ENCODE data around the gene USP40. TPM values are rescaled to one million over a fixed set of nuclear protein-coding genes. Genes with fewer than 3 reads are reported as not detected.
A peak's percentile ranks its signal among the peaks of the same experiment; 100 is the strongest.

Gene USP40, protein sequence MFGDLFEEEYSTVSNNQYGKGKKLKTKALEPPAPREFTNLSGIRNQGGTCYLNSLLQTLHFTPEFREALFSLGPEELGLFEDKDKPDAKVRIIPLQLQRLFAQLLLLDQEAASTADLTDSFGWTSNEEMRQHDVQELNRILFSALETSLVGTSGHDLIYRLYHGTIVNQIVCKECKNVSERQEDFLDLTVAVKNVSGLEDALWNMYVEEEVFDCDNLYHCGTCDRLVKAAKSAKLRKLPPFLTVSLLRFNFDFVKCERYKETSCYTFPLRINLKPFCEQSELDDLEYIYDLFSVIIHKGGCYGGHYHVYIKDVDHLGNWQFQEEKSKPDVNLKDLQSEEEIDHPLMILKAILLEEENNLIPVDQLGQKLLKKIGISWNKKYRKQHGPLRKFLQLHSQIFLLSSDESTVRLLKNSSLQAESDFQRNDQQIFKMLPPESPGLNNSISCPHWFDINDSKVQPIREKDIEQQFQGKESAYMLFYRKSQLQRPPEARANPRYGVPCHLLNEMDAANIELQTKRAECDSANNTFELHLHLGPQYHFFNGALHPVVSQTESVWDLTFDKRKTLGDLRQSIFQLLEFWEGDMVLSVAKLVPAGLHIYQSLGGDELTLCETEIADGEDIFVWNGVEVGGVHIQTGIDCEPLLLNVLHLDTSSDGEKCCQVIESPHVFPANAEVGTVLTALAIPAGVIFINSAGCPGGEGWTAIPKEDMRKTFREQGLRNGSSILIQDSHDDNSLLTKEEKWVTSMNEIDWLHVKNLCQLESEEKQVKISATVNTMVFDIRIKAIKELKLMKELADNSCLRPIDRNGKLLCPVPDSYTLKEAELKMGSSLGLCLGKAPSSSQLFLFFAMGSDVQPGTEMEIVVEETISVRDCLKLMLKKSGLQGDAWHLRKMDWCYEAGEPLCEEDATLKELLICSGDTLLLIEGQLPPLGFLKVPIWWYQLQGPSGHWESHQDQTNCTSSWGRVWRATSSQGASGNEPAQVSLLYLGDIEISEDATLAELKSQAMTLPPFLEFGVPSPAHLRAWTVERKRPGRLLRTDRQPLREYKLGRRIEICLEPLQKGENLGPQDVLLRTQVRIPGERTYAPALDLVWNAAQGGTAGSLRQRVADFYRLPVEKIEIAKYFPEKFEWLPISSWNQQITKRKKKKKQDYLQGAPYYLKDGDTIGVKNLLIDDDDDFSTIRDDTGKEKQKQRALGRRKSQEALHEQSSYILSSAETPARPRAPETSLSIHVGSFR
- total RNA-seq: 10 to 100 TPM; 47.0 to 80.4 TPM
- 10 to 100 TPM; 16.7 to 24.3 TPM for polyA plus RNA-seq
- long read RNA-seq, donor 1, partial matches to known transcripts: 0 of 1 reads
- long read RNA-seq, donor 1, other reads (novel, unspliced or antisense): 0 of 1 reads
- long read RNA-seq, donor 2, partial matches to known transcripts: 0 of 1 reads
- long read RNA-seq, donor 2, other reads (novel, unspliced or antisense): 0 of 1 reads
- long read RNA-seq, donor 3, partial matches to known transcripts: 0 of 1 reads
- long read RNA-seq, donor 3, other reads (novel, unspliced or antisense): 0 of 1 reads
- long read RNA-seq, donor 4, partial matches to known transcripts: 0 of 1 reads
- long read RNA-seq, donor 4, other reads (novel, unspliced or antisense): 0 of 1 reads
- long read RNA-seq, donor 5, partial matches to known transcripts: 0 of 3 reads
- long read RNA-seq, donor 5, other reads (novel, unspliced or antisense): 0 of 3 reads

DNA sequence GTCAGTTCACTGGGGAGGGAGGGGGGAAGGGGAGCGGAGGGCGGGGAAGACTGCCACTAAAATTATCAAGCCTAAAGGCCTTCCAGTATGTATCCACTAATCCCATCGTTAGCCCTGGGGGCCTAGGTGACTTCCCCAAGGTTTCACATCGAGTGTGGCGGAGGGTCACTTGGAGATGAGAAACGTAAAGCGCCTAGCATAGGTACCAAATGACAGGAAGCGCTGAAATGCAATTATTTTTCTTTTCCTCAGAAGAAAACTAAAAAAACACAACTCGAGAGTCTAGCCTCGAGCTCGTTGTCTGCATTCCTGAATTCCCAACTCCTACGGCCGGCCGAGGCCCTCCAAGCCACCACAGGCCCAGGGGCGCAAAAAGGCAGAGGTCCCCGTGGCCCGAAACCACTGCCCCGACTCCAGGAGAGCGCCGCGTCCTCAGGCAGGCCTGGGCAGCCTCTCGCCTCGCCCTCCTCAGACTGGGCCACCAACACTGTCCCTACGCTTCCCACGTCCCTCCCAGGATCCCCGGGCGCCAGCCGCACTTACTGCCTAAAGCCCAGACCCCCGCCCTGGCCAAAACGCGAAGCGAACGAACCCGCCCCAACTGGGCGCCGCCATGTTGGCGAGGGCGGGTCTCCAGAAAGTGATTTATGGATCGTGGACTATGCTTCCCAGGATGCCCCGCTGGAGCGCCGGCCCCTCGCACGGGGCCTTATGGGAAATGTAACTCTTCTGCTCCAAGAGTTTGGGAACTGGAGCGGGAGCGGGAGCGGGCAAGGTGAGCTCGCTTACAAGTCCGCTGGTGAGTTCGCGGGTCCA is at the start of gene USP40:
TSS of gene USP40 (minus strand) at position 642 of the 816 bp plus-strand sequence. CDS start 1,228 bp downstream, outside the sequence.
- Histone ChIP-seq H3K9me3 (ENCODE audit: control insufficient read depth in 4 of 4, insufficient read depth in 3 of 4, low read length in 3 of 4) (no peaks in the 10 kb centered on the region), H3K27ac (ENCODE audit: low read depth in 1 of 2, low read length in 1 of 2) (peak within 1 kb of the TSS; percentile 88 to 99), H3K4me3 (peak within 1 kb of the TSS; percentile 96), H3K27me3 (ENCODE audit: control insufficient read depth in 3 of 3, insufficient read depth in 3 of 3, low read length in 2 of 3) (no peaks in the 10 kb centered on the region), H3K9ac (ENCODE audit: insufficient read depth in 1 of 2, low read length in 2 of 2) (peak within 1 kb of the TSS; percentile 93 to 94), H3K36me3 (ENCODE audit: control insufficient read depth in 4 of 4, insufficient read depth in 4 of 4, low read length in 4 of 4) (peaks cover 0 to 4% (median 0%) of the 10 kb centered on the region in 4 donors), H3K4me1 (ENCODE audit: control insufficient read depth in 5 of 5, insufficient read depth in 5 of 5, low read length in 5 of 5) (peaks cover 0 to 12% (median 5%) of the 10 kb centered on the region in 5 donors)
- ATAC-seq (ENCODE audit: insufficient read depth, low FRiP score) (peak; percentile 96), DNase-seq (peak; percentile 94 to 96 (median 95))
- 1% methylated on average over 51 of the region's 51 CpGs for WGBS, 2 donors
- TF ChIP-seq, protein P1, sequence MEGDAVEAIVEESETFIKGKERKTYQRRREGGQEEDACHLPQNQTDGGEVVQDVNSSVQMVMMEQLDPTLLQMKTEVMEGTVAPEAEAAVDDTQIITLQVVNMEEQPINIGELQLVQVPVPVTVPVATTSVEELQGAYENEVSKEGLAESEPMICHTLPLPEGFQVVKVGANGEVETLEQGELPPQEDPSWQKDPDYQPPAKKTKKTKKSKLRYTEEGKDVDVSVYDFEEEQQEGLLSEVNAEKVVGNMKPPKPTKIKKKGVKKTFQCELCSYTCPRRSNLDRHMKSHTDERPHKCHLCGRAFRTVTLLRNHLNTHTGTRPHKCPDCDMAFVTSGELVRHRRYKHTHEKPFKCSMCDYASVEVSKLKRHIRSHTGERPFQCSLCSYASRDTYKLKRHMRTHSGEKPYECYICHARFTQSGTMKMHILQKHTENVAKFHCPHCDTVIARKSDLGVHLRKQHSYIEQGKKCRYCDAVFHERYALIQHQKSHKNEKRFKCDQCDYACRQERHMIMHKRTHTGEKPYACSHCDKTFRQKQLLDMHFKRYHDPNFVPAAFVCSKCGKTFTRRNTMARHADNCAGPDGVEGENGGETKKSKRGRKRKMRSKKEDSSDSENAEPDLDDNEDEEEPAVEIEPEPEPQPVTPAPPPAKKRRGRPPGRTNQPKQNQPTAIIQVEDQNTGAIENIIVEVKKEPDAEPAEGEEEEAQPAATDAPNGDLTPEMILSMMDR (IDR thresholded peaks at IDR 0.05; ENCODE audit: control extremely low read depth, extremely low read depth): no peak

GRCh38 chr2:233611284-233611683 is 44.7 kb upstream of the USP40 start:
- no peaks in the 10 kb centered on the region for H3K4me1 ChIP-seq (ENCODE audit: control insufficient read depth in 5 of 5, insufficient read depth in 5 of 5, low read length in 5 of 5)
- peaks cover 0 to 4% (median 0%) of the 10 kb centered on the region in 4 donors for H3K9me3 ChIP-seq (ENCODE audit: control insufficient read depth in 4 of 4, insufficient read depth in 3 of 4, low read length in 3 of 4)
- H3K36me3 ChIP-seq (ENCODE audit: control insufficient read depth in 4 of 4, insufficient read depth in 4 of 4, low read length in 4 of 4): no peaks in the 10 kb centered on the region
- no peaks in the 10 kb centered on the region for H3K27me3 ChIP-seq (ENCODE audit: control insufficient read depth in 3 of 3, insufficient read depth in 3 of 3, low read length in 2 of 3)
- no peak overlapping the region for H3K9ac ChIP-seq (ENCODE audit: insufficient read depth in 1 of 2, low read length in 2 of 2)
- 80 to 92% methylated on average over 4 of the region's 4 CpGs for WGBS, 2 donors
- TF ChIP-seq, protein P1 (IDR thresholded peaks at IDR 0.05; ENCODE audit: control extremely low read depth, extremely low read depth): no peak
- H3K27ac ChIP-seq (ENCODE audit: low read depth in 1 of 2, low read length in 1 of 2): no peak overlapping the region
- DNase-seq: no peak
- no peak for ATAC-seq (ENCODE audit: insufficient read depth, low FRiP score)
- H3K4me3 ChIP-seq: no peak overlapping the region

Data from lung (tissue), 16 donors.